Panc1 (cell line): ENCODE results near the gene CENPP.

Source experiments
- CTCF ChIP-seq: fragments of 450-650 bp; IDR thresholded peaks from 2 replicates; pipeline ENCODE4 v1.5.1; 2017; ENCODE audit warnings: mild to moderate bottlenecking
- POLR2AphosphoS5 ChIP-seq: IDR thresholded peaks from 2 replicates; pipeline ENCODE4 v1.6.1; 2012; ENCODE audit warnings: mild to moderate bottlenecking, low read depth, low read length, moderate library complexity
- SIN3A ChIP-seq: IDR thresholded peaks from 2 replicates; pipeline ENCODE4 v1.6.1; 2012; ENCODE audit warnings: low read depth, mild to moderate bottlenecking, low read length, moderate library complexity, borderline replicate concordance; ENCODE audit not compliant: insufficient read depth
- TCF7L2 ChIP-seq: IDR thresholded peaks from 2 replicates; pipeline ENCODE4 v1.6.1; 2011; ENCODE audit warnings: mild to moderate bottlenecking, low read depth, low read length, inconsistent platforms
- TF ChIP-seq, protein P1 (sequence below), 2 experiments: IDR thresholded peaks; 2 replicates each; pipeline ENCODE4 v1.6.1; 2011 to 2012; ENCODE audit warnings: low read depth in 2 of 2, control low read depth in 1 of 2, low read length in 1 of 2, mild to moderate bottlenecking in 1 of 2, moderate library complexity in 1 of 2; ENCODE audit not compliant: insufficient read depth in 1 of 2

- TF ChIP-seq CTCF (no peak), POLR2AphosphoS5 (no peak), TCF7L2 (no peak), SIN3A (no peak)
- TF ChIP-seq, protein P1, sequence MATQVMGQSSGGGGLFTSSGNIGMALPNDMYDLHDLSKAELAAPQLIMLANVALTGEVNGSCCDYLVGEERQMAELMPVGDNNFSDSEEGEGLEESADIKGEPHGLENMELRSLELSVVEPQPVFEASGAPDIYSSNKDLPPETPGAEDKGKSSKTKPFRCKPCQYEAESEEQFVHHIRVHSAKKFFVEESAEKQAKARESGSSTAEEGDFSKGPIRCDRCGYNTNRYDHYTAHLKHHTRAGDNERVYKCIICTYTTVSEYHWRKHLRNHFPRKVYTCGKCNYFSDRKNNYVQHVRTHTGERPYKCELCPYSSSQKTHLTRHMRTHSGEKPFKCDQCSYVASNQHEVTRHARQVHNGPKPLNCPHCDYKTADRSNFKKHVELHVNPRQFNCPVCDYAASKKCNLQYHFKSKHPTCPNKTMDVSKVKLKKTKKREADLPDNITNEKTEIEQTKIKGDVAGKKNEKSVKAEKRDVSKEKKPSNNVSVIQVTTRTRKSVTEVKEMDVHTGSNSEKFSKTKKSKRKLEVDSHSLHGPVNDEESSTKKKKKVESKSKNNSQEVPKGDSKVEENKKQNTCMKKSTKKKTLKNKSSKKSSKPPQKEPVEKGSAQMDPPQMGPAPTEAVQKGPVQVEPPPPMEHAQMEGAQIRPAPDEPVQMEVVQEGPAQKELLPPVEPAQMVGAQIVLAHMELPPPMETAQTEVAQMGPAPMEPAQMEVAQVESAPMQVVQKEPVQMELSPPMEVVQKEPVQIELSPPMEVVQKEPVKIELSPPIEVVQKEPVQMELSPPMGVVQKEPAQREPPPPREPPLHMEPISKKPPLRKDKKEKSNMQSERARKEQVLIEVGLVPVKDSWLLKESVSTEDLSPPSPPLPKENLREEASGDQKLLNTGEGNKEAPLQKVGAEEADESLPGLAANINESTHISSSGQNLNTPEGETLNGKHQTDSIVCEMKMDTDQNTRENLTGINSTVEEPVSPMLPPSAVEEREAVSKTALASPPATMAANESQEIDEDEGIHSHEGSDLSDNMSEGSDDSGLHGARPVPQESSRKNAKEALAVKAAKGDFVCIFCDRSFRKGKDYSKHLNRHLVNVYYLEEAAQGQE (IDR thresholded peaks at IDR 0.05; ENCODE audit: insufficient read depth in 1 of 2, low read depth in 2 of 2, low read length in 1 of 2): no peak
Measured at GRCh38 chr9:92654481-92655301, 328.9 kb downstream of the CENPP start.
